Esophagus muscularis mucosa (tissue), 3 donors: ENCODE measurements around the gene FLNC.

Experiments used
- CTCF ChIP-seq, 3 experiments: fragments of 200-600 bp in 2 of 3; fragments of 450-650 bp in 1 of 3; sonication (generic) in 2 of 3; IDR thresholded peaks; one replicate each; pipeline ENCODE4 v1.5.1; 2017 to 2019; ENCODE audit warnings: antibody characterized with exemption in 3 of 3, mild to moderate bottlenecking in 2 of 3, moderate library complexity in 1 of 3
- POLR2A ChIP-seq: fragments of 450-650 bp; IDR thresholded peaks from one replicate; pipeline ENCODE4 v1.6.1; 2017; ENCODE audit warnings: antibody characterized with exemption, moderate library complexity, mild to moderate bottlenecking, low read depth
- POLR2AphosphoS5 ChIP-seq, 2 donors: sonication (generic); formaldehyde crosslinking; IDR thresholded peaks; one replicate each; pipeline ENCODE4 v1.6.1; 2017; ENCODE audit warnings: antibody characterized with exemption in 2 of 2

GRCh38 chr7:128877756-128878120 is 47.5 kb downstream of the FLNC start:
- TF ChIP-seq POLR2AphosphoS5 (IDR thresholded peaks at IDR 0.05) = no peak
- no peak for TF ChIP-seq CTCF (IDR thresholded peaks at IDR 0.05)
- TF ChIP-seq POLR2A = no peak
